Measurements from ENCODE around the gene TULP1. TPM values are rescaled to one million over a fixed set of nuclear protein-coding genes. Genes with fewer than 3 reads are reported as not detected.

The TULP1 gene
- total RNA-seq, 1 experiment from 2014 or later = not detected

DNA sequence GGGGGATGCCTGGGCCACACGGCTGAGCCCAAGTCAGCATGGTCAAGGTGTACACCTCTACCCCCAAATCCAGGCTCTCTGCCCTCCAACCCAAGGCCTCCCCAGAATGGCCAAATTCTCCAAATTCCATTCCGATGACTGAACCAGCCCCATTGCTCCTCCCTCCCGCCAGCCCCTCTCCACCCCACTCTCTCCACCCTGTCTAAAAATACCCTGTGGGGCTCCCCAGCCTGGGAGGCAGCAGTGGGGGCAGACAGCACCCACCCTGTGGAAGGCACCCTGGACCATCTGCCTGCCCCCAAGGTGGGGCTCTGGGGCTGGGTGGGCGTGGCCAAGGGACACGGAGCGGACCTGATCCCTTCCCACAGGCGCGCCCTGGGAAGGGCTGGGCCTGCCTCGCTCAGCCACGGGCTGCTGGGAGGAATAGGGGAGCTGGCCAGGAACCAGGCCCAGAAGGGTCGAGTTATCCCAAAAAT, 27.3 kb downstream of the TULP1 start (continued):
- TF ChIP-seq, protein P1, sequence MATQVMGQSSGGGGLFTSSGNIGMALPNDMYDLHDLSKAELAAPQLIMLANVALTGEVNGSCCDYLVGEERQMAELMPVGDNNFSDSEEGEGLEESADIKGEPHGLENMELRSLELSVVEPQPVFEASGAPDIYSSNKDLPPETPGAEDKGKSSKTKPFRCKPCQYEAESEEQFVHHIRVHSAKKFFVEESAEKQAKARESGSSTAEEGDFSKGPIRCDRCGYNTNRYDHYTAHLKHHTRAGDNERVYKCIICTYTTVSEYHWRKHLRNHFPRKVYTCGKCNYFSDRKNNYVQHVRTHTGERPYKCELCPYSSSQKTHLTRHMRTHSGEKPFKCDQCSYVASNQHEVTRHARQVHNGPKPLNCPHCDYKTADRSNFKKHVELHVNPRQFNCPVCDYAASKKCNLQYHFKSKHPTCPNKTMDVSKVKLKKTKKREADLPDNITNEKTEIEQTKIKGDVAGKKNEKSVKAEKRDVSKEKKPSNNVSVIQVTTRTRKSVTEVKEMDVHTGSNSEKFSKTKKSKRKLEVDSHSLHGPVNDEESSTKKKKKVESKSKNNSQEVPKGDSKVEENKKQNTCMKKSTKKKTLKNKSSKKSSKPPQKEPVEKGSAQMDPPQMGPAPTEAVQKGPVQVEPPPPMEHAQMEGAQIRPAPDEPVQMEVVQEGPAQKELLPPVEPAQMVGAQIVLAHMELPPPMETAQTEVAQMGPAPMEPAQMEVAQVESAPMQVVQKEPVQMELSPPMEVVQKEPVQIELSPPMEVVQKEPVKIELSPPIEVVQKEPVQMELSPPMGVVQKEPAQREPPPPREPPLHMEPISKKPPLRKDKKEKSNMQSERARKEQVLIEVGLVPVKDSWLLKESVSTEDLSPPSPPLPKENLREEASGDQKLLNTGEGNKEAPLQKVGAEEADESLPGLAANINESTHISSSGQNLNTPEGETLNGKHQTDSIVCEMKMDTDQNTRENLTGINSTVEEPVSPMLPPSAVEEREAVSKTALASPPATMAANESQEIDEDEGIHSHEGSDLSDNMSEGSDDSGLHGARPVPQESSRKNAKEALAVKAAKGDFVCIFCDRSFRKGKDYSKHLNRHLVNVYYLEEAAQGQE (IDR thresholded peaks at IDR 0.05; ENCODE audit: low read depth) = no peak

DNA sequence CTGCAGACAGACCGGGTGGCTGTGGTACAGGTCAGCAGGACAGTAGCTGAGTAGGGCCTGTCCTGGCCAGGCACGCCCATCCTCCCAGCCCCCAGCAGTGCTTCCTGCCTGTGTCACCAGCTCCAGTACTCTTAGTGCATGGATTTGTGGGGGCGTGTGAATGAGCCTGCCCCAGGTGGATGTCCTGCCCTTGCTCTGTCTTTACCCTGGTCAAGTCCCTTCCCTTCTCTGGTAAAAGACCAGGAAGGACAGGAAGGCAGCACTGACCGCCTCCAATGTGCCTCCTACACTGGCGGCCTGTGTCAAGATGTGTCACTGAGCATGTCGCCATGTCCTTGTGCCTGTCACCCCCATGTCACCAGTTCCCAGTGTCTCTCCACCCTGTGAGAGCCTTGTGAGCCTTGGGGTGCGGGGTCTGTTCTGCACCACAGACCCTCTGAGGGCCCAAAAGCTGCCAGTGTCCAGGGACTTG, 27.7 kb downstream of the TULP1 start:
- ATAC-seq = peak; percentile 33
- Histone ChIP-seq H3K27me3 (ENCODE audit: insufficient read depth, low read length) (no peaks in the 10 kb centered on the region), H3K4me3 (replicated peaks in 1 of 2; ENCODE audit: low read depth in 1 of 2, low read length in 2 of 2) (peak overlapping the region; percentile 15 to 60), H3K9ac (ENCODE audit: low read length) (peak overlapping the region; percentile 75), H4K20me1 (ENCODE audit: insufficient read depth) (no peaks in the 10 kb centered on the region), H2AFZ (ENCODE audit: low read depth, low read length, poor library complexity, severe bottlenecking) (no peak overlapping the region), H3K4me2 (ENCODE audit: low read length) (peak overlapping the region; percentile 84), H3K79me2 (ENCODE audit: insufficient read depth, low read length) (peaks cover 30% of the 10 kb centered on the region), H3K9me2 (ENCODE audit: insufficient read depth) (no peaks in the 10 kb centered on the region), H3K9me3 (ENCODE audit: control insufficient read depth in 1 of 2, insufficient read depth in 1 of 2, low read depth in 1 of 2, low read length in 2 of 2) (no peaks in the 10 kb centered on the region), H3K27ac (ENCODE audit: low read depth, low read length) (peak overlapping the region; percentile 97), H3K4me1 (ENCODE audit: control insufficient read depth in 1 of 2, insufficient read depth in 2 of 2, low read length in 2 of 2) (peaks cover 47 to 70% of the 10 kb centered on the region in 2 experiments), H3K36me3 (ENCODE audit: control insufficient read depth in 1 of 2, insufficient read depth in 2 of 2, low read length in 2 of 2) (no peaks in the 10 kb centered on the region)
- DNase-seq (ENCODE audit: low read depth, low spot score) = no peak
- intact Hi-C loops (cut with micrococcal nuclease) = no loop called here
- BruUV-seq (replicated peaks) = no TSS peak
- ChIA-PET POLR2A (interaction anchor here (8.1 kb wide), 1 partner anchor 13 kb away, joined by 48 read pairs; no protein-coding TSS in a partner anchor), RAD21 (ENCODE audit: low non-redundant PET in 1 of 2, low total read pairs in 2 of 2, uncharacterized antibody in 2 of 2, unreplicated experiment in 2 of 2) (no interaction called here), CTCF (interaction anchor here (0.7 to 0.9 kb wide), 2 partner anchors 8 to 12 kb away, joined by 3 read pairs; no protein-coding TSS in a partner anchor)
- TF ChIP-seq EGR1 (IDR thresholded peaks at IDR 0.05; ENCODE audit: low read depth) (no peak), RAD21 (IDR thresholded peaks at IDR 0.05; ENCODE audit: low read depth) (no peak), SRF (IDR thresholded peaks at IDR 0.05; ENCODE audit: low read depth) (no peak), POLR2A (IDR thresholded peaks at IDR 0.05; ENCODE audit: borderline replicate concordance, extremely low read depth, insufficient read depth, insufficient read length) (no peak), CBX3 (IDR thresholded peaks at IDR 0.05; ENCODE audit: low read depth) (no peak), CEBPB (IDR thresholded peaks at IDR 0.05; ENCODE audit: low read depth) (no peak), EZH2phosphoT487 (IDR thresholded peaks at IDR 0.05; ENCODE audit: borderline replicate concordance) (no peak), ZNF274 (IDR thresholded peaks at IDR 0.05; ENCODE audit: low read depth, low read length) (no peak), YY1 (IDR thresholded peaks at IDR 0.05; ENCODE audit: extremely low read depth, insufficient replicate concordance, low read depth, low read length) (no peak), ZFX (IDR thresholded peaks at IDR 0.05) (no peak)
- TF ChIP-seq, protein P1 (IDR thresholded peaks at IDR 0.05; ENCODE audit: low read depth) = no peak
- TF ChIP-seq, protein P2, sequence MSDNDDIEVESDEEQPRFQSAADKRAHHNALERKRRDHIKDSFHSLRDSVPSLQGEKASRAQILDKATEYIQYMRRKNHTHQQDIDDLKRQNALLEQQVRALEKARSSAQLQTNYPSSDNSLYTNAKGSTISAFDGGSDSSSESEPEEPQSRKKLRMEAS (IDR thresholded peaks at IDR 0.05) = no peak
- TF ChIP-seq, protein P3, sequence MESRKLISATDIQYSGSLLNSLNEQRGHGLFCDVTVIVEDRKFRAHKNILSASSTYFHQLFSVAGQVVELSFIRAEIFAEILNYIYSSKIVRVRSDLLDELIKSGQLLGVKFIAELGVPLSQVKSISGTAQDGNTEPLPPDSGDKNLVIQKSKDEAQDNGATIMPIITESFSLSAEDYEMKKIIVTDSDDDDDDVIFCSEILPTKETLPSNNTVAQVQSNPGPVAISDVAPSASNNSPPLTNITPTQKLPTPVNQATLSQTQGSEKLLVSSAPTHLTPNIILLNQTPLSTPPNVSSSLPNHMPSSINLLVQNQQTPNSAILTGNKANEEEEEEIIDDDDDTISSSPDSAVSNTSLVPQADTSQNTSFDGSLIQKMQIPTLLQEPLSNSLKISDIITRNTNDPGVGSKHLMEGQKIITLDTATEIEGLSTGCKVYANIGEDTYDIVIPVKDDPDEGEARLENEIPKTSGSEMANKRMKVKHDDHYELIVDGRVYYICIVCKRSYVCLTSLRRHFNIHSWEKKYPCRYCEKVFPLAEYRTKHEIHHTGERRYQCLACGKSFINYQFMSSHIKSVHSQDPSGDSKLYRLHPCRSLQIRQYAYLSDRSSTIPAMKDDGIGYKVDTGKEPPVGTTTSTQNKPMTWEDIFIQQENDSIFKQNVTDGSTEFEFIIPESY (IDR thresholded peaks at IDR 0.05; ENCODE audit: extremely low read depth, insufficient replicate concordance, low read length) = no peak

Data from HCT116 (cell line).